ENCODE results near the gene PPOX. TPM values are rescaled to one million over a fixed set of nuclear protein-coding genes. Genes with fewer than 3 reads are reported as not detected.

Gene PPOX
- total RNA-seq, 2 donors from 2014 or later, result 11.7 to 12.4 TPM

DNA sequence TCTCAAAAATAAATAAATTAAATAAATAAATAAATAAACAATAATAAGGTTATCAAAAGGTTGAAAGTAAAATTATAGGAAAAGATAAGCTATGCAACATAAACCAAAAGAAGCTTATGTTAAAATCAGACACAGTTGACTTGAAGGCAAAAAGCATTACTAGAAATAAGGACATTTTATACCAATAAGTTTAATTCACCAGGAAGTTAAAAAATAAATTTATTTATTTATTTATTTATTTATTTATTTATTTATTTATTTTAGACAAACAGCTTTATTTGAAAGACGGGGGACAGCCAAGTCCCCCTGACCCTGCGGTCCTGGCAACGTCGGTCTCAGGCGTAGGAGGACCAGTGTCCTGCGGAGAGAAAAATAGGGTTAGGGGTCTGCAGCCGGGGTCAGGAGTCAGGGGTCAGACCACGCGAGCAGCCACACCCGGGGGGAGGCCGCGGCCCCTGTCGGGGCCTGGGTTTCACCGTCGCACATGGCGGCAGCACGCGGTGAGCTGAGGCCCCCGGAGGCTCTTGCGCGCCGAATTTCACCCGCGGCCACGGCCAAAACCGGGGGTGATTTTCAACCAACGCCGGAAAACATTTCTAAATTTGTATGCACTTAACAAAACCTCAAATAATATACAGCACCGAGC, 25.3 kb upstream of the PPOX start:
- intact Hi-C loops (cut with DNase I, micrococcal nuclease), result no loop called here
- ATAC-seq (no peak), DNase-seq (no peak)

DNA sequence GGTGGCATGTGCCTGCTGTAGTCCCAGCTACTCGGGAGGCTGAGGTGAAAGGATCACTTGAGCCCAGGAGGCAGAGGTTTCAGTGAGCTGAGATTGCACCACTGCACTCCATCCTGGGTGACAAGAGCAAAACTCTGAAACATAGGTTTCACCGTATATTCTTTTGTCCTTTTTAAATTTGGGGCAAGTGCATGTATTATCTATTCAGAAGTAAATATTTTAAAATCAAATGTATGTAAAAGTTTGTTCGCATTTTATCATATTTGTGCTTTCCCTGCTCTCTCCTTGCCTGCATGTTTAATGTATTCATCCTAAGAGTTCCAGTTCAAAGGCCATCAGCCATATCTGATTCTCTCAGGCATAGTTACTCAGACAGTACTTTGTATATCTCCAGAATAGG, 20.4 kb upstream of the PPOX start:
- no peak for ATAC-seq
- intact Hi-C loops (cut with DNase I, micrococcal nuclease), result no loop called here

DNA sequence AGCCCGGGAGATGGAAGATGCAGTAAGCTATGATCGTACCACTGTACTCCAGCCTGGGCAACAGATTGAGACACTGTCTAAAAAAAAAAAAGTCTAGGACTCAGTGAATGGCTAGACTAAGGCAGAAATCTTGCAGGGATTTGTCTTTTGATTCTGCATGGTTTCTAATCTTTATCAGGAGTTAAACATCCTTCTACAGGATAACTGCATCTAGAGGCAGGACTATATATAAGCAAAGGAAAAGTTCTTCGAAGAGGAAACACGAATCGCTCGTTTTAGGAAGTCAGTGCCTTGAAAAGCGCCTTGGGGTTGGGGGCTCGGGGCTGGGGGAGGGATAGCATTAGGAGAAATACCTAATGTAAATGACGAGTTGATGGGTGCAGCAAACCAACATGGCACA, 13.1 kb upstream of the PPOX start:
- ATAC-seq, result peak; percentile 5

More for the DNA sequence above, 20.4 kb upstream of the PPOX start:
- no peak for DNase-seq

DNA sequence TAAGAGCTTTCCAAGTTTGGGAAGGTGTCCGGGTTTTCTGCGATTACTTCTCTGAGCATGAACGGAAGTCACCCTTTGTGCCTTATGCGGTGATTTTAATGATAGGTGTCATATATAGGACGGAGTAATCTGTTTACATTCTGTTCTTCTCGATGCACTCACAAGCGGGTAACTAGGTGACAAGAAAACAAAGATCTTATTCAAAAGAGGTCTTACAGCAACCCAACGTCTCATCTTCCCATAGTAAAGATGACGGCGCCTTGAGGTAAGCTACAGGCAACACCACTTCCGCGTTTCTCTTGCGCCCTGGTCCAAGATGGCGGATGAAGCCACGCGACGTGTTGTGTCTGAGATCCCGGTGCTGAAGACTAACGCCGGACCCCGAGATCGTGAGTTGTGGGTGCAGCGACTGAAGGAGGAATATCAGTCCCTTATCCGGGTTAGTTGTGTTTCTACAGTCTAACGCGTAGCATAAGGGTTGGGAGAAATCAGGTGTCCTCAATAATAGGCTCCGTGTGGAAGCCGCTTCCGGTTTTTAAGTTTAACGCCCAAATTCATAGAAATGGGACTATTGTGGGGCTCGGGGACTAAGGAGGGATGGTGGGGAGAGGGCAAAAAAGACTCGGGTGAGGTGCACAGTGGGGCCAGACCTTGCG, 12.4 kb upstream of the PPOX start, which contains the start of gene UFC1:
TSS of gene UFC1 (plus strand) at position 297 of the 656 bp plus-strand sequence. CDS start at position 317, 20 bp downstream.
- DNase-seq (peak; percentile 82), ATAC-seq (peak; percentile 92)
- intact Hi-C loops (cut with DNase I, micrococcal nuclease), result no loop called here

More for the DNA sequence above, 13.1 kb upstream of the PPOX start:
- no peak for DNase-seq
- intact Hi-C loops (cut with DNase I, micrococcal nuclease), result no loop called here

DNA sequence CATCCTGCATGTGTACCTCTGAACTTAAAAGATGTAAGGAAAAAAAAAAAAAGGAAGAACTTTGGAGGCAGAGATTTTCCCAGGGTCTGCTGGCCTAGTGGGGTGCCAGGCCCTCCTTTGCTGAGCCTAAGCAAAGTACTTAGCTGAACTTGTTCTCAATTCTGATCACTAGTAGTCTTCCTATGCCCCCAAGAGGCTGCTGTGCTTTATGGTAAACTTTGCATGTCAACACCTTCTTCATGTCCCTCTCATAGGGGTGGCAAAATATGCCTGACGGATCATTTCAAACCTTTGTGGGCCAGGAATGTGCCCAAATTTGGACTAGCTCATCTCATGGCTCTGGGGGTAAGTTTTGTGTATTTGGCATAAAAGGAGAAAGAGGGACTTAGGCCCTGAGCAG, 8.4 kb upstream of the PPOX start:
- intact Hi-C loops (cut with DNase I, micrococcal nuclease), result no loop called here

DNA sequence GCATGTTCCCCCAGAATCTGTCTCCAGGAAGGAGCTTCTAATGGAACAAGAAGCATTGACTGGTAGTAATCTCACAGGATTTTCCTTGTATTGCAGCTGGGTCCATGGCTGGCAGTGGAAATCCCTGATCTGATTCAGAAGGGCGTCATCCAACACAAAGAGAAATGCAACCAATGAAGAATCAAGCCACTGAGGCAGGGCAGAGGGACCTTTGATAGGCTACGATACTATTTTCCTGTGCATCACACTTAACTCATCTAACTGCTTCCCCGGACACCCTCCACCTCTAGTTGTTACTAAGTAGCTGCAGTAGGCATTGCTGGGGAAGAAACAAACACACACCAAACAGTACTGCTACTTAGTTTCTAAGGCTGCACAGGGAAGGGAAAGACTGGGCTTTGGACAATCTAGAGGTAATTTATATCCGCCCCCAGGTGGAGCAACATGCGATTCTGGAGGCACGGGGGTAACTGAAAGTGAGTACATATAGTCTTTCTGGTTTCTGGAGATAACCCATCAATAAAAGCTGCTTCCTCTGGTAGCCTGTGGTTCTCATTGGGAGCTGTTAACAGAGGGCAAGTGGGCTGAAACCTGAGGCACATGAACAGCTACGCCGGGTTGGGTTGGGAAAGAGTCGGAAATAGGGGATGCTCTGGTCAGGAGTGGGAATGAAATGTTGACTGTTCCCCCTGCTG, 7.8 kb upstream of the PPOX start:
- no peak for DNase-seq
- ATAC-seq, result no peak
- intact Hi-C loops (cut with DNase I, micrococcal nuclease), result no loop called here

More for the DNA sequence above, 8.4 kb upstream of the PPOX start:
- no peak for ATAC-seq
- DNase-seq, result no peak

DNA sequence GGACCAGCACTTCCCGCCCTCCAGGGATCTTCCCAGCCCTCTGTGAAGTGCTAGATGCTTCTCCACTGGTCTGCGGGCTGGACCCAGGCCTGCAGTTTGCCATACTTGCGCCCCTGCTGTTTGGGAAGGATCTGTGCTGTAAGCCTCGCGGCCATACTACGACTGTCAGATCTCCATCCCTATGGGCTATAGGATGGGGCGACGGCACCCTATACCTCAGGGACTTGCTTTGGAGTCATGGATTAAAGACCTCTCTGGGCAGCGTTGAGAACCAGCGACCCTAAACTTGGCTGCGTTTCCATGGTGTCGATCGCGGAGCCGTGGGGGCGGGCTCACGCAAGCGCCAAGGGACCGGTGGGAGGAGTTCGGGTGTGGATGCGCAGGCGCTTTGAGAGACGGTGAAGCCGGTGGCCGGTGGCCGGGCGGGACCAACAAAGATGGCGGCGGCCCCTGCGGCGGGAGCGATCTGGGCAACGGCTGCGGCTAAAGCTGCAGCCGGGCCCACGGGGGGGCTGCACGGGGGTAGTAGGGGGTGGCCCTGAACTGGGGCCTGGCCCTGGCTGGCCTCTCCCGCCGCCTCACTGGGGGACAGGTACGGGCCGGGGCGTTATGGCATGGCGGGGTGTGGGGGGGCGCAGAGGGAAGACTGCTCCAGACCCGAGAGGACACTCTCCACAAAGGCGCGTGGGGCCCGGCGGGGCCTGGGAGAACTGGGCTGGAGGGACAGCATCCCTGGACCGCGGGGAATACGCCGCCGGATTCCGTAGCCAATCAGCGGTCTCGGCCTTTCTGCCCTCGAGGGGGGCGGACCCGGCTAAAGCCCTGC, 6.9 kb upstream of the PPOX start, which contains the start of gene USP21:
TSS of gene USP21 (plus strand) at position 414 of the 826 bp plus-strand sequence. CDS start 1,141 bp downstream, outside the sequence.
- intact Hi-C loops (cut with DNase I, micrococcal nuclease), result no loop called here
- DNase-seq (peak; percentile 90 to 95), ATAC-seq (peak; percentile 96)

DNA sequence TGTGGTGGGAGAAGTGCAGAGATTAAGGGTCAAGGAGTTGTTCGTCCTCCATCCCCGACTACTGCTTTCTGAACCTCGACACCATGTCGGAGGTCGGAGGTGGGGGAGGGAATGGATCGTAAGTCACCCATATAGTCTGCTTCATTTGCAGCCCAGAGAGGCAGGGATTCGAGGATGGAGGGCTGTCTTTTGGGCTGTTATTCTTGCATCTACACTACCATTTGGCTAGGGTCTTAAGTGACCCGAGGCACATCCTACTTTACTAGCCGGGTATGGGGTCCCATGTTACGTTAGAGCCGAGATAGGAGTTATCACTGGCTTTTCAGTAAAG, 6.3 kb upstream of the PPOX start:
- intact Hi-C loops (cut with DNase I, micrococcal nuclease), result no loop called here

DNA sequence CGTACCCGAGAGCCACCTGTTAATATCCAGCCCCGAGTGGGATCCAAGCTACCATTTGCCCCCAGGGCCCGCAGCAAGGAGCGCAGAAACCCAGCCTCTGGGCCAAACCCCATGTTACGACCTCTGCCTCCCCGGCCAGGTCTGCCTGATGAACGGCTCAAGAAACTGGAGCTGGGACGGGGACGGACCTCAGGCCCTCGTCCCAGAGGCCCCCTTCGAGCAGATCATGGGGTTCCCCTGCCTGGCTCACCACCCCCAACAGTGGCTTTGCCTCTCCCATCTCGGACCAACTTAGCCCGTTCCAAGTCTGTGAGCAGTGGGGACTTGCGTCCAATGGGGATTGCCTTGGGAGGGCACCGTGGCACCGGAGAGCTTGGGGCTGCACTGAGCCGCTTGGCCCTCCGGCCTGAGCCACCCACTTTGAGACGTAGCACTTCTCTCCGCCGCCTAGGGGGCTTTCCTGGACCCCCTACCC, 5.5 kb upstream of the PPOX start:
- ATAC-seq (no peak), DNase-seq (no peak)
- intact Hi-C loops (cut with DNase I, micrococcal nuclease), result no loop called here

More for the DNA sequence above, 6.3 kb upstream of the PPOX start:
- DNase-seq (no peak), ATAC-seq (no peak)

DNA sequence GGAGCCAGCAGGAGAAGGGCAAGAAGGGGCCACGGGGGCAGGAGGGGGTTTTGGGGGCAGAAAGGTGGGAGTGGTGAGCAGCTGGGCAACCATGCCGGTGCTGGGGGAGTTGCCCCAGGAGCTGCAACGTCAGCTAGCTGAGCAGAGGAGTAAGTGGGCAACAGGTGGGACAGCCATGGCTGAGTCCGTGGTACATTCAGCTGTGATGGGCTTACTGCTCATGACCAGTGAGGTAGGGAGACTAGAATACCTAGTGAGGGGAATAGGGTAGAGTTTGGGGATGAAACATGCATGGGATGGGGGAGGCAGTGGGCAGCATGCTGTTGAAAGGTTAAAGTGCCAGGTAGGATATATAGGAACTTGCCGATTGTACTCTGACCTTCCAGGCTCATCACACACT, 4.6 kb upstream of the PPOX start:
- intact Hi-C loops (cut with DNase I, micrococcal nuclease), result no loop called here
- ATAC-seq (no peak), DNase-seq (no peak)

DNA sequence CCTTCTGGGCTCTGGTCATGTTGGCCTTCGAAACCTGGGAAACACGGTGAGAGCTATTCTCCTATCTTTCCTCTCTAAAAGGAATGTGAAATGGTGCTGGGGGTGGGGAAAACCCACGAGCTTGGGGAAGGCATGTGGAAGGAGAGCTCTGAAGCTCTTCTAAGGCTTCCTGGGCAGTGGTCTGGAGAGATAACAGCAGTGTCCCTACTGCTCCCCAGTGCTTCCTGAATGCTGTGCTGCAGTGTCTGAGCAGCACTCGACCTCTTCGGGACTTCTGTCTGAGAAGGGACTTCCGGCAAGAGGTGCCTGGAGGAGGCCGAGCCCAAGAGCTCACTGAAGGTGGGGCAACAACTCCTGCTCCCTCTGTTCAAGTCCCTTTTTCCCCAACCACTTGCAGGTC, 4.2 kb upstream of the PPOX start:
- DNase-seq (no peak), ATAC-seq (no peak)
- intact Hi-C loops (cut with DNase I, micrococcal nuclease), result no loop called here

DNA sequence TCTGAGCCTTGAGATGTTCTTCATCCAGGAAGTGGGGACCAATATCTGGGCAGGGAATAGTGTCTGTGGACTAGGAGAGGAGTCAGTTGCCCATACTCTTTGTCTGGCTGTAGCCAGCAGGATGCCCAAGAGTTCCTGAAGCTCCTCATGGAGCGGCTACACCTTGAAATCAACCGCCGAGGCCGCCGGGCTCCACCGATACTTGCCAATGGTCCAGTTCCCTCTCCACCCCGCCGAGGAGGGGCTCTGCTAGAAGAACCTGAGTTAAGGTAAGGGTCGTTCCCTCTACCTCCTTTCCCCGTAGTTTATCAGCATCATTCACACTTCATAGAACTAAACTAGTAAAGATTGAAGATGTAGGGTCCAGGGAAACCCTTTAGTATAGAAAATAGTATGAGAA, 3.4 kb upstream of the PPOX start:
- DNase-seq (no peak), ATAC-seq (no peak)
- intact Hi-C loops (cut with DNase I, micrococcal nuclease), result no loop called here

DNA sequence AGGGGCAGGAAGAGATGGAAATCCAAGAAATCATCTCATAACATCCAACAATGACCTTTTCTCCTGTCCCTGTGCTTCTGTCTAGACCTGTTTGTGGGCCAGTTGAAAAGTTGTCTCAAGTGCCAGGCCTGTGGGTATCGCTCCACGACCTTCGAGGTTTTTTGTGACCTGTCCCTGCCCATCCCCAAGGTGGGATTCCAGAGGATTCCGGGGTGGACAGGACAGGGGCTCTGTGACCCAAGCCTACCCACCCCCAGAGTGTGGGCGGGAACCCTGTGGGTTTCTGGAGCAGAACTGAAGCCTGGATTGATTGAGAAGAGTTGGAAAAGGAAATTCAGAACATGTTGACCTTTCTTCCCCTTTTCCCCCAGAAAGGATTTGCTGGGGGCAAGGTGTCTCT, 2.4 kb upstream of the PPOX start:
- ATAC-seq, result no peak
- DNase-seq, result no peak
- intact Hi-C loops (cut with DNase I, micrococcal nuclease), result no loop called here

DNA sequence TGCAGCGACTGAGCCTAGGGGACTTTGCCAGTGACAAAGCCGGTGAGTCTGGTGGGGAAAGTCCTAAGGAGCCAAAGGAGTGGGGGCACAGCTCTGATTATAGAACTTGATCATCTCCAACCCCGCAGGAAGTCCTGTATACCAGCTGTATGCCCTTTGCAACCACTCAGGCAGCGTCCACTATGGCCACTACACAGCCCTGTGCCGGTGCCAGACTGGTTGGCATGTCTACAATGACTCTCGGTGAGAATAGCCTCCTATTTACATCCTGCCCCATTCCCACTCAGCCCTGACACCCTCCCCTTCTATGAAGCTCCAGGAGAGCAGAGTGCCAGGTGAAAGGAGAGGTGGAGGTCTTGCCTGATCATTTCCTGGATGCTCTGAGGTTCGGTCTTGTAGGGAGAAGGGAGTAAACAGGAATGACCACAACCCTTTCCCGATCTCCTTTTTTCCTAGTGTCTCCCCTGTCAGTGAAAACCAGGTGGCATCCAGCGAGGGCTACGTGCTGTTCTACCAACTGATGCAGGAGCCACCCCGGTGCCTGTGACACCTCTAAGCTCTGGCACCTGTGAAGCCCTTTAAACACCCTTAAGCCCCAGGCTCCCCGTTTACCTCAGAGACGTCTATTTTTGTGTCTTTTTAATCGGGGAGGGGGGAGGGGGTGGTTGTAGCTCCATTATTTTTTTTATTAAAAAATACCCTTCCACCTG, 1.2 kb upstream of the PPOX start:
- ATAC-seq, result no peak
- DNase-seq, result no peak
- intact Hi-C loops (cut with DNase I, micrococcal nuclease), result no loop called here

DNA sequence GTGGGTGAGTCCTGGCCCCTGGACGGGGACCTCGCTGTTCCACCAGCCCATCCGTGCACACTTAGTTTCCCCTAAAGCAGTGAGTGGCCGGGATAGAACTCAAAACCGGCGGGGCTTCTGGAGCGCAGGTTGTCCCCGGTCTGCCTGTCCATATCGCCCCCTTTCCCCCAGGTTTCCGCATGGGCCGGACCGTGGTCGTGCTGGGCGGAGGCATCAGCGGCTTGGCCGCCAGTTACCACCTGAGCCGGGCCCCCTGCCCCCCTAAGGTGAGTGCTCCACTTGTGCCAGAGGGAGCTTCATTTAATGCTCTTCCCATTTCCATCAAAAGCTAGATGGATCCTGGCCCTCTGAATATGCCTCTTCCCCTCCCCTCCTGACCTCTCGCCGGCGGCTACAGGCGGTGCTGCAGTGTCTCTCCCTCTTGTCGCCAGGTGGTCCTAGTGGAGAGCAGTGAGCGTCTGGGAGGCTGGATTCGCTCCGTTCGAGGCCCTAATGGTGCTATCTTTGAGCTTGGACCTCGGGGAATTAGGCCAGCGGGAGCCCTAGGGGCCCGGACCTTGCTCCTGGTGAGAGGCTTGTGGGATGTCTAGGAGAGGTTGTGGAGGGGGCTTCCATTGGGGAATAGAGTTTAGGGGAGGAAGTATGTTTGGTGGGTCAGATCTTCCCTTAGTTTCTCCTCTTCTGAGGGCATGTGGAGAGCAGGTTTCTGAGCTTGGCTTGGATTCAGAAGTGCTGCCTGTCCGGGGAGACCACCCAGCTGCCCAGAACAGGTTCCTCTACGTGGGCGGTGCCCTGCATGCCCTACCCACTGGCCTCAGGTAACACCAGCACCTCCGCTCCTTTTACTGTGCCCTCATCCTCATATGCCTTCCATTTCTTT, 683 bp downstream of the PPOX start:
- intact Hi-C loops (cut with DNase I, micrococcal nuclease), result no loop called here
- ATAC-seq (peak; percentile 5), DNase-seq (no peak)

DNA sequence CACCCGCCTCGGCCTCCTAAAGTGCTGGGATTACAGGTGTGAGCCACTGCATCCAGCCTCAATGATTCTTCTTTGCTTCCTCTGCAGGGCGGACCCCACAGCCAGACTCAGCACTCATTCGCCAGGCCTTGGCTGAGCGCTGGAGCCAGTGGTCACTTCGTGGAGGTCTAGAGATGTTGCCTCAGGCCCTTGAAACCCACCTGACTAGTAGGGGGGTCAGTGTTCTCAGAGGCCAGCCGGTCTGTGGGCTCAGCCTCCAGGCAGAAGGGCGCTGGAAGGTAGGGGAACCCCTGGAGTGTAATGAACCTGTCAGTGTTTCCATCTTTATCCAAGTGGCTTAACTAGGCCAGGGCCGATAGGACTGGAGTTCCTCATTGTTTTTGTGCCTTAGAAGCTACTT, 2.7 kb downstream of the PPOX start:
- DNase-seq (no peak), ATAC-seq (no peak)
- intact Hi-C loops (cut with DNase I, micrococcal nuclease), result no loop called here

DNA sequence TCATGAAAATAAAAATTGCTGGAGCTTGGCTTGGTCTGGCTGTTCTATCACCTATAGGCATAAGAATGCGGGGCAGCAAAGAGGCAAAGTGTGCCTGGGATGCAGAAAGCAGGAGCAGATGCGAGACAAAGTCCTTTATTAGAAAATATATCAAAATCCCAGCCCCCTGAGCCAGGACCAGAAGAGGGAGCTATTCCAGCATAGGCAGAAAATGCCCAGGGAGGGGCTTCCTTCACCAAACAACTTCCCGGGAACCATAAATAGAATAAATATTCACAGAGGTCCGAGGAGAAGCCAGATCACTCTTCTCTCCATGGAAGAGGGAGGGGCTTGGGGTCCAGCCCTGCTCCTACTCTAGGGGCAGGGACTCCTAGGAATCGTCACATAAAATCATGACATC, 5.0 kb downstream of the PPOX start:
- no peak for DNase-seq
- intact Hi-C loops (cut with DNase I, micrococcal nuclease), result no loop called here
- ATAC-seq, result no peak

DNA sequence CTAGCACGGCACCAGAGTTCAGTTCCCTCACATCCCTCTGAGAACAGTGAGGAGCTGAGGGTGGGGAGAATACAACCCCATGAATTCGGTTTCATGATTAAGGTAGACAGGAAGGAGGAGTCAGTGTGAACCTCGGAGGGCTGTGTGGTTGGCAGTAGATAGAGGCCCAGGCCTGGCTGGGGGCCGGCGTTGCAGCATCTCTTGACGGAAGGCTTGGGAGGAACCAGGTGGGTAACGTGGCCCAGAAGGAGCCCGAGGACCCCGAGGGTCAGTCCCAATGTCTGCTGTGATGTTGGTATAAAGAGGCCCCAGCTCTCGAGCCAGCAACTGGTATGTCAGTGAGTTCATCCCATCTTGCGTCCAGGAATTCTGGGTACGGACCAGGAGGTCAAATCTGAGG, 5.5 kb downstream of the PPOX start:
- intact Hi-C loops (cut with DNase I, micrococcal nuclease), result no loop called here
- ATAC-seq (no peak), DNase-seq (no peak)
